Mucosa of rectum (tissue), 2 donors: Measurements from ENCODE around the gene GVQW3.
A peak's percentile ranks its signal among the peaks of the same experiment; 100 is the strongest.

ENCODE experiments used
- H3K27ac ChIP-seq, 2 donors: one replicate each; pipeline ENCODE4 v1.7.0; 2013; ENCODE audit warnings: inconsistent platforms in 2 of 2, low read depth in 2 of 2, low read length in 2 of 2
- H3K27me3 ChIP-seq, 2 donors: one replicate each; pipeline ENCODE4 v1.7.0; 2013; ENCODE audit warnings: low read length in 2 of 2; ENCODE audit not compliant: control insufficient read depth in 2 of 2, insufficient read depth in 2 of 2
- H3K36me3 ChIP-seq, 2 donors: one replicate each; pipeline ENCODE4 v1.7.0; 2013; ENCODE audit warnings: low read length in 2 of 2; ENCODE audit not compliant: control insufficient read depth in 2 of 2, insufficient read depth in 2 of 2
- H3K4me1 ChIP-seq, 2 donors: one replicate each; pipeline ENCODE4 v1.7.0; 2013; ENCODE audit warnings: low read length in 2 of 2, mild to moderate bottlenecking in 1 of 2; ENCODE audit not compliant: control insufficient read depth in 2 of 2, insufficient read depth in 2 of 2
- H3K4me3 ChIP-seq, 2 donors: one replicate each; pipeline ENCODE4 v1.7.0; 2013; ENCODE audit warnings: low read length in 2 of 2
- H3K9ac ChIP-seq, 2 donors: one replicate each; pipeline ENCODE4 v1.7.0; 2013; ENCODE audit warnings: low read length in 2 of 2, low read depth in 1 of 2, mild to moderate bottlenecking in 1 of 2
- H3K9me3 ChIP-seq, 2 donors: one replicate each; pipeline ENCODE4 v1.7.0; 2013; ENCODE audit warnings: low read length in 2 of 2; ENCODE audit not compliant: control insufficient read depth in 2 of 2
- donor health status: healthy.
- donor health status: Normal muscosa, but diverticular disease.

GVQW3 gene

GRCh38 chr11:76382209-76382608 is 1.1 kb downstream of the GVQW3 start:
- Histone ChIP-seq H3K9me3 (no peaks in the 10 kb centered on the region), H3K9ac (no peak overlapping the region), H3K27me3 (no peaks in the 10 kb centered on the region), H3K36me3 (no peaks in the 10 kb centered on the region), H3K4me1 (peaks cover 24% of the 10 kb centered on the region in 2 donors), H3K4me3 (peak overlapping the region in 1 of 2 donors; percentile 97), H3K27ac (no peak overlapping the region)

- peaks cover 14 to 17% of the 10 kb centered on the region in 2 donors for H3K4me1 ChIP-seq
- H3K36me3 ChIP-seq, result no peaks in the 10 kb centered on the region
- H3K9ac ChIP-seq, result no peak overlapping the region
- no peaks in the 10 kb centered on the region for H3K27me3 ChIP-seq
- no peak overlapping the region for H3K4me3 ChIP-seq
- no peak overlapping the region for H3K27ac ChIP-seq
- H3K9me3 ChIP-seq, result no peaks in the 10 kb centered on the region
These were observed 4.8 kb downstream of the GVQW3 start for GRCh38 chr11:76385903-76386302.

- Histone ChIP-seq H3K27me3 (no peaks in the 10 kb centered on the region), H3K4me1 (peaks cover 0 to 4% of the 10 kb centered on the region in 2 donors), H3K4me3 (no peak overlapping the region)
These were observed 7.3 kb downstream of the GVQW3 start for GRCh38 chr11:76388408-76388807.

GRCh38 chr11:76391021-76391420 is 9.9 kb downstream of the GVQW3 start:
- H3K9me3 ChIP-seq, result no peaks in the 10 kb centered on the region
- H3K9ac ChIP-seq, result no peak overlapping the region
- H3K27ac ChIP-seq, result no peak overlapping the region
- H3K4me3 ChIP-seq, result no peak overlapping the region
- H3K36me3 ChIP-seq, result no peaks in the 10 kb centered on the region
- peaks cover 0 to 4% of the 10 kb centered on the region in 2 donors for H3K4me1 ChIP-seq
- no peaks in the 10 kb centered on the region for H3K27me3 ChIP-seq

More at GRCh38 chr11:76388408-76388807, 7.3 kb downstream of the GVQW3 start:
- no peak overlapping the region for H3K9ac ChIP-seq
- H3K27ac ChIP-seq, result no peak overlapping the region
- H3K9me3 ChIP-seq, result no peaks in the 10 kb centered on the region
- H3K36me3 ChIP-seq, result no peaks in the 10 kb centered on the region

GRCh38 chr11:76391811-76392475 is 10.8 kb downstream of the GVQW3 start:
- Histone ChIP-seq H3K9me3 (no peaks in the 10 kb centered on the region), H3K36me3 (no peaks in the 10 kb centered on the region), H3K27me3 (no peaks in the 10 kb centered on the region), H3K4me3 (no peak overlapping the region), H3K9ac (no peak overlapping the region), H3K4me1 (peaks cover 0 to 4% of the 10 kb centered on the region in 2 donors), H3K27ac (no peak overlapping the region)

GRCh38 chr11:76392870-76393269 is 11.7 kb downstream of the GVQW3 start:
- H3K9ac ChIP-seq, result no peak overlapping the region
- H3K27me3 ChIP-seq, result no peaks in the 10 kb centered on the region
- H3K9me3 ChIP-seq, result no peaks in the 10 kb centered on the region
- no peak overlapping the region for H3K27ac ChIP-seq
- H3K4me1 ChIP-seq, result peaks cover 0 to 4% of the 10 kb centered on the region in 2 donors
- H3K4me3 ChIP-seq, result no peak overlapping the region
- no peaks in the 10 kb centered on the region for H3K36me3 ChIP-seq

- Histone ChIP-seq H3K4me3 (no peak overlapping the region), H3K27me3 (no peaks in the 10 kb centered on the region), H3K4me1 (peaks cover 0 to 4% of the 10 kb centered on the region in 2 donors), H3K36me3 (no peaks in the 10 kb centered on the region), H3K27ac (no peak overlapping the region), H3K9ac (no peak overlapping the region), H3K9me3 (no peaks in the 10 kb centered on the region)
These were observed 13.3 kb downstream of the GVQW3 start for GRCh38 chr11:76394411-76394810.

GRCh38 chr11:76395296-76395695 is 14.2 kb downstream of the GVQW3 start:
- peaks cover 0 to 4% of the 10 kb centered on the region in 2 donors for H3K4me1 ChIP-seq
- no peaks in the 10 kb centered on the region for H3K27me3 ChIP-seq
- H3K9ac ChIP-seq, result no peak overlapping the region
- H3K36me3 ChIP-seq, result no peaks in the 10 kb centered on the region
- H3K27ac ChIP-seq, result no peak overlapping the region
- no peaks in the 10 kb centered on the region for H3K9me3 ChIP-seq
- H3K4me3 ChIP-seq, result no peak overlapping the region

GRCh38 chr11:76397383-76397782 is 16.3 kb downstream of the GVQW3 start:
- Histone ChIP-seq H3K4me3 (no peak overlapping the region), H3K4me1 (no peaks in the 10 kb centered on the region), H3K9ac (no peak overlapping the region), H3K9me3 (no peaks in the 10 kb centered on the region), H3K27me3 (no peaks in the 10 kb centered on the region), H3K36me3 (no peaks in the 10 kb centered on the region), H3K27ac (no peak overlapping the region)

- H3K27me3 ChIP-seq, result no peaks in the 10 kb centered on the region
- H3K36me3 ChIP-seq, result no peaks in the 10 kb centered on the region
- no peaks in the 10 kb centered on the region for H3K4me1 ChIP-seq
- H3K9me3 ChIP-seq, result no peaks in the 10 kb centered on the region
- no peak overlapping the region for H3K27ac ChIP-seq
- no peak overlapping the region for H3K9ac ChIP-seq
- no peak overlapping the region for H3K4me3 ChIP-seq
These were observed 19.8 kb downstream of the GVQW3 start for GRCh38 chr11:76400967-76401366.
